Activated naive CD4-positive, alpha-beta T cell treated with anti-CD3 and anti-CD28 coated beads, Interleukin-2, amount 50 U/mL, for 24 hours (primary cell): Measurements from ENCODE around the gene TMBIM1.
A peak's percentile ranks its signal among the peaks of the same experiment; 100 is the strongest.
"Not testable (repeated sequence)": the region's sequence is repeated elsewhere in the genome, so short reads cannot be mapped to it uniquely, and the experiment has no call there.

ENCODE experiments used
- H3K27ac Mint-ChIP-seq: one replicate; pipeline ENCODE4 v1.8.0; 2021; ENCODE audit warnings: mild to moderate bottlenecking, mixed read lengths
- H3K27me3 Mint-ChIP-seq: one replicate; pipeline ENCODE4 v1.8.0; 2021; ENCODE audit warnings: mixed read lengths
- H3K36me3 Mint-ChIP-seq: one replicate; pipeline ENCODE4 v1.8.0; 2021; ENCODE audit warnings: mixed read lengths
- H3K4me1 Mint-ChIP-seq: one replicate; pipeline ENCODE4 v1.8.0; 2021; ENCODE audit warnings: mixed read lengths
- H3K4me3 Mint-ChIP-seq: one replicate; pipeline ENCODE4 v1.8.0; 2021; ENCODE audit warnings: mild to moderate bottlenecking, mixed read lengths
- H3K9me3 Mint-ChIP-seq: one replicate; pipeline ENCODE4 v1.8.0; 2021; ENCODE audit warnings: mixed read lengths

The TMBIM1 gene

GRCh38 chr2:218323526-218324472 lies 31.5 kb upstream of the TMBIM1 start:
- H3K27me3 Mint-ChIP-seq: no peaks in the 10 kb centered on the region
- H3K4me1 Mint-ChIP-seq: peaks cover 53% of the 10 kb centered on the region
- no peaks in the 10 kb centered on the region for H3K36me3 Mint-ChIP-seq
- H3K9me3 Mint-ChIP-seq: no peaks in the 10 kb centered on the region
- peak overlapping the region; percentile 85 for H3K4me3 Mint-ChIP-seq
- H3K27ac Mint-ChIP-seq: no peak overlapping the region

DNA sequence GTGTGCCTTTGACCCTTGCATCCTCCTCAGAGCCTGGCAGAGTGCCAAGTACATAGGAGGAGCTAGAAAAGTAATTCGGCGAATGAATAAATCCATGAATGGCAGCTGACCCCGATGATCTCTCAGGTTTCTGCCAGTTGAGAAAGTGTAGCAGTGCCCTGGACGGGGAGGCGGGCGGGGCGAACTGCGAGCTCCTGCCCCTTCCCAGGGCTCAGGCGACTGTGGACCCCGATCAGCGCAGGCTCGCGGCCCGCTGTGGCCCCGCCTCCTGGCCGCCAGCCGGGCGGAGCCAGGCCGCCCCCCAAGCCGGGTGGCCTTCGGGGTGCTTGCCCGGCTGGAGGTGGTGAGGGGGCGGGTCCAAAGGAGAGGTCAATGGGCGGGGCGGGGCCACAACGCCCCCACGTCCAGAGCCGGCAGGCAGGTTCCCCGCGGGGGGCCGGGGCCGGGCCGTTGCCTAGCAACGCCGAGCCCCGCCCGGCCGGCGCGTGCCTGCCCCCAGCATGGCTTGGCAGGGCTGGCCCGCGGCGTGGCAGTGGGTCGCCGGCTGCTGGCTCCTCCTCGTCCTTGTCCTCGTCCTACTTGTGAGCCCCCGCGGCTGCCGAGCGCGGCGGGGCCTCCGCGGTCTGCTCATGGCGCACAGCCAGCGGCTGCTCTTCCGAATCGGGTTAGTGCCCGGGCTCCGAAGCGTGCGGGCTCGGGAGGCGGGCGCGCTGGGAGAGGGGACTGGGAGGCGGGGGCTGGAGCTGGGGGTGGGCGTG lies 30.6 kb upstream of the TMBIM1 start:
- Mint-ChIP-seq H3K4me1 (peaks cover 59% of the 10 kb centered on the region), H3K27ac (no peak overlapping the region), H3K36me3 (peaks cover 2% of the 10 kb centered on the region), H3K4me3 (peak overlapping the region; percentile 85), H3K9me3 (no peaks in the 10 kb centered on the region), H3K27me3 (no peaks in the 10 kb centered on the region)

GRCh38 chr2:218320704-218321336 lies 28.5 kb upstream of the TMBIM1 start:
- no peaks in the 10 kb centered on the region for H3K9me3 Mint-ChIP-seq
- peaks cover 2% of the 10 kb centered on the region for H3K36me3 Mint-ChIP-seq
- H3K4me3 Mint-ChIP-seq: no peak overlapping the region
- no peaks in the 10 kb centered on the region for H3K27me3 Mint-ChIP-seq
- peaks cover 64% of the 10 kb centered on the region for H3K4me1 Mint-ChIP-seq
- H3K27ac Mint-ChIP-seq: no peak overlapping the region

- Mint-ChIP-seq H3K36me3 (peaks cover 2% of the 10 kb centered on the region), H3K4me1 (peaks cover 71% of the 10 kb centered on the region), H3K27me3 (no peaks in the 10 kb centered on the region), H3K27ac (no peak overlapping the region), H3K9me3 (no peaks in the 10 kb centered on the region), H3K4me3 (no peak overlapping the region)
Observed at GRCh38 chr2:218319813-218320365, 27.6 kb upstream of the TMBIM1 start.

GRCh38 chr2:218318241-218318640 lies 25.9 kb upstream of the TMBIM1 start:
- Mint-ChIP-seq H3K27ac (no peak overlapping the region), H3K4me1 (peaks cover 66% of the 10 kb centered on the region), H3K27me3 (no peaks in the 10 kb centered on the region), H3K9me3 (no peaks in the 10 kb centered on the region), H3K36me3 (peaks cover 2% of the 10 kb centered on the region), H3K4me3 (no peak overlapping the region)

DNA sequence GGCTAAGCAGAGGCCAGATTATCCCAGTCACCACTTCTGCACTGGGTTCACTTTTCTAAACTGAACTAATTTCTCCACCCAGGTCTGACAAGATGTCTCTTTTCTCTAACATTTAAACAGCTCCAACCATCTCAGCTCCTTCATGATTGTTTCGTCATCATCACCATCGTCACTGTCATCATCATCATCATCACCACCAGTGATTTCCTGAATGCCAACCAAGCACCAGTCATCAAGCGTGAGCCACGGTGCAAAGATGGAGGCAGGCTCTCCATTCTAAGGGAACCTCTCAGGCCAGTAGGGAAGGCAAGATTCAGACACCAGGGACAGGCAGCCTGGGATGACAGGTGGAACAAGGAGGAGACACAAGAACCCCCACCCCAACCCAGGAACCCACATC lies 25.5 kb upstream of the TMBIM1 start:
- peak overlapping the region; percentile 4 for H3K4me3 Mint-ChIP-seq
- peaks cover 2% of the 10 kb centered on the region for H3K36me3 Mint-ChIP-seq
- H3K9me3 Mint-ChIP-seq: no peaks in the 10 kb centered on the region
- peaks cover 66% of the 10 kb centered on the region for H3K4me1 Mint-ChIP-seq
- peak overlapping the region; percentile 90 for H3K27ac Mint-ChIP-seq
- H3K27me3 Mint-ChIP-seq: no peaks in the 10 kb centered on the region

DNA sequence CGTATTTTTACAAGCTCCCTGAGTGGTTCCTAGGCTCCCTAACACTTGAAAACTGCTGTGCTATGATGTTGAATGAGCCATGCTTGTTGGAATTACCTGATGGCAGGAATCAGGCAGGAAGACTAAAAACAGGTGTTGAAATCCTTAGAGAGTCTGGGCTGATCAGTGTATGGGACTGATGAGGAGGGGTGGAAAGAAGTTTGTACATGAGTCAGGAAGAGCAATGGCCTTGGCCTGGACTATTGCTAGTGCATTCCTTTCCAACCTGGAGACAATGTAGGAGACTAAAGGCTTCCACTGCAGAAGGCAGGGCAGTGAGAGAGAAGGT lies 25.0 kb upstream of the TMBIM1 start:
- H3K4me3 Mint-ChIP-seq: peak overlapping the region; percentile 4
- H3K4me1 Mint-ChIP-seq: peaks cover 62% of the 10 kb centered on the region
- peaks cover 2% of the 10 kb centered on the region for H3K36me3 Mint-ChIP-seq
- no peaks in the 10 kb centered on the region for H3K9me3 Mint-ChIP-seq
- peak overlapping the region; percentile 12 for H3K27ac Mint-ChIP-seq
- H3K27me3 Mint-ChIP-seq: no peaks in the 10 kb centered on the region

DNA sequence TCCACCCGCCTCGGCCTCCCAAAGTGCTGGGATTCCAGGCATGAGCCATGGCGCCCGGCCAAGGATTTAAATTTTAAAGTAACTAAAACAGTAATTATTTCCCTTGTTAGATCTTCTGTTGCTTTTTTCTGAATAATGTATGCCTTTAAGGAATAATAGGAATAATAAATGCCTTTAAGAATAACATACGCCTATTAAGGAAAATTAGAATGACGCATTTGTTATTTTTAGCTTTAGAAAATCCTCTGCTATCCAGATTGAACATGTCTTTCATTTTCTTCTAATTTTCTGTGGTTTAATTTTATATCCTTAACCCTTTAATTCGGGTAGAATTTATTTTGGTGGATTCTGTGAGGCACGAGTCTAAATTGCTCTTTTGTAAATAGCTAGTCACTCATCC lies 23.1 kb upstream of the TMBIM1 start:
- Mint-ChIP-seq H3K4me3 (no peak overlapping the region), H3K27ac (peak overlapping the region; percentile 87), H3K9me3 (no peaks in the 10 kb centered on the region), H3K36me3 (peaks cover 2% of the 10 kb centered on the region), H3K4me1 (peaks cover 52% of the 10 kb centered on the region), H3K27me3 (no peaks in the 10 kb centered on the region)

DNA sequence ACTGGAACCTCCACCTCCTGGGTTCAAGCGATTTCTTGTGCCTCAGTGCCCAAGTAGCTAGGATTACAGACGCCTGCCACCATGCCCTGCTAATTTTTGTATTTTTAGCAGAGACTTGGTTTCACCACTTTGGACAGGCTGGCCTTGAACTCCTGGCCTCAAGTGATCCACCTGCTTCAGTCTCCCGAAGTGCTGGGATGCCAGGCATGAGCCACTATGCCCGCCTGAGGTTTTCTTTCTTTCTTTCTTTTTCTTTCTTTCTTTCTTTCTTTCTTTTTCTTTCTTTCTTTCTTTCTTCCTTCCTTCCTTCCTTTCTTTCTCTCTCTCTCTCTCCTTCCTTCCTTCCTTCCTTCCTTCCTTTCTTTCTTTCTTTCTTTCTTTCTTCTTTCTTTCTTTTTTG lies 22.5 kb upstream of the TMBIM1 start:
- H3K27ac Mint-ChIP-seq, H3K27me3 Mint-ChIP-seq, H3K9me3 Mint-ChIP-seq, H3K4me3 Mint-ChIP-seq, H3K36me3 Mint-ChIP-seq: not testable (repeated sequence)
- H3K4me1 Mint-ChIP-seq: peaks cover 45% of the 10 kb centered on the region

GRCh38 chr2:218313356-218313755 lies 21.1 kb upstream of the TMBIM1 start:
- Mint-ChIP-seq H3K4me3 (no peak overlapping the region), H3K27ac (no peak overlapping the region), H3K4me1 (peaks cover 42% of the 10 kb centered on the region), H3K9me3 (no peaks in the 10 kb centered on the region), H3K36me3 (no peaks in the 10 kb centered on the region), H3K27me3 (no peaks in the 10 kb centered on the region)

DNA sequence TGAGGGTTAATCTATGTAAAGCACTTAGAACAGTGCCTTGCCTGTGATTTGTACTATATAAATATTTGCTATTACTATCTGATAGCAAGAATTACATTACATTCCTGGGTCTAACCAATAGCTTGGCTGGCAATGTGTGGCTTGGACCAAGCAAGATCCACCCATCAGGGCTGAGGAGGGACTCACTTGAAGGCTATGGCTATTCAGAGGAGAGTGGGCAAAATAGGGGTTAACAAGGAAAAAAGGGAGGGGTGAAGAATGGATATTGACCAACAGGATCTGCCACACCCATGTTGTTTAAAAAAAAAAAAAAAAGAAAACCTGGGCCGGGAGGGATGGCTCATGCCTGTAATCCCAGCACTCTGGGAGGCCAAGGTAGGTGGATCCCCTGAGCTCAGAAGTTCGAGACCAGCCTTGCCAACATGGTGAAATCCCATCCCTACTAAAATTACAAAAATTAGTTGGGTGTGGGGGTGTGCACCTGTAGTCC lies 20.0 kb upstream of the TMBIM1 start:
- Mint-ChIP-seq H3K36me3 (no peaks in the 10 kb centered on the region), H3K27me3 (no peaks in the 10 kb centered on the region), H3K4me3 (no peak overlapping the region), H3K9me3 (no peaks in the 10 kb centered on the region), H3K4me1 (peaks cover 36% of the 10 kb centered on the region), H3K27ac (no peak overlapping the region)

DNA sequence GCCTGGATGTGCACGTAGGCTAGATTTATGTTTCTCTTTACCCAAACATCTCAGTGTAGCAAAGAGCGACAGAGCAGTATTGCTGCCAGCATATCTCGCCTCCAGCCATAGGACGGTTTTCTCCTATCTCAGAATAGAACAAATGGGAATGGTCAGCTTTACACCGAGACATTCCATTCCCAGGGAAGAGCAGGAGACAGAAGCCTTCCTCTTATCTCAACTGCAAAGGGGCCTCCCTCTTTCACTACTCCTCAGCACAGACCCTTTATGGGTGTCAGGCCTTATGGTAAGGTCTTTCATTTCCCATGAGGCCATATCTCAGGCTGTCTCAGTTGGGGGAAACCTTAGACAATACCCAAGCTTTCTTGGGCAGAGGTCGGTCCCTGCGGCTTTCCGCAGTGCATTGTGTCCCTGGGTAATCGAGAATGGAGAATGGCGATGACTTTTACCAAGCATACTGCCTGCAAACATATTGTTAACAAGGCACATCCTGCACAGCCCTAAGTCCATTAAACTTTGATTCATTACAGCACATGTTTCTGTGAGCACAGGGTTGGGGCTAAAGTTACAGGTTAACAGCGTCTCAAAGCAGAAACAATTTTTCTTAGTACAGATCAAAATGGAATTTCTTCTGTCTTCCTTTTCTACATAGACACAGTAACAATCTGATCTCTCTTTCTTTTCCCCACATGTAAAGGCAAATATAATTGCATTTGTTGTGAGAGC lies 19.4 kb upstream of the TMBIM1 start:
- H3K27ac Mint-ChIP-seq, H3K27me3 Mint-ChIP-seq, H3K4me3 Mint-ChIP-seq, H3K9me3 Mint-ChIP-seq, H3K36me3 Mint-ChIP-seq: not testable (repeated sequence)
- peaks cover 30% of the 10 kb centered on the region for H3K4me1 Mint-ChIP-seq

GRCh38 chr2:218310853-218311540 lies 18.7 kb upstream of the TMBIM1 start:
- Mint-ChIP-seq H3K9me3 (no peaks in the 10 kb centered on the region), H3K27me3 (no peaks in the 10 kb centered on the region), H3K36me3 (no peaks in the 10 kb centered on the region), H3K4me1 (peaks cover 23% of the 10 kb centered on the region), H3K27ac (no peak overlapping the region), H3K4me3 (no peak overlapping the region)

- Mint-ChIP-seq H3K36me3 (no peaks in the 10 kb centered on the region), H3K27ac (peak overlapping the region; percentile 30)
Observed at GRCh38 chr2:218307415-218308090, 15.2 kb upstream of the TMBIM1 start.

More at GRCh38 chr2:218307415-218308090, 15.2 kb upstream of the TMBIM1 start:
- H3K4me3 Mint-ChIP-seq: no peak overlapping the region
- H3K27me3 Mint-ChIP-seq: no peaks in the 10 kb centered on the region
- H3K4me1 Mint-ChIP-seq: peaks cover 11% of the 10 kb centered on the region
- H3K9me3 Mint-ChIP-seq: no peaks in the 10 kb centered on the region
